NCI-H2107 (cell line): ENCODE data around the gene MAFB.

ENCODE experiments used
- DNase-seq: peaks from one replicate; lab custom pipeline; 2025; lab: John Stamatoyannopoulos, UW

Gene MAFB

GRCh38 chr20:40657526-40657925, 31.5 kb downstream of the MAFB start:
- no peak for DNase-seq

GRCh38 chr20:40655451-40655850, 33.6 kb downstream of the MAFB start:
- DNase-seq = no peak

- no peak for DNase-seq
Observed at GRCh38 chr20:40654876-40655275, 34.2 kb downstream of the MAFB start.

GRCh38 chr20:40652441-40652987, 36.5 kb downstream of the MAFB start:
- no peak for DNase-seq

- DNase-seq = no peak
Observed at GRCh38 chr20:40651151-40651550, 37.9 kb downstream of the MAFB start.

GRCh38 chr20:40650707-40651106, 38.3 kb downstream of the MAFB start:
- no peak for DNase-seq

- DNase-seq = no peak
Observed at GRCh38 chr20:40648210-40649072, 40.6 kb downstream of the MAFB start.

- DNase-seq = no peak
Observed at GRCh38 chr20:40646813-40647212, 42.2 kb downstream of the MAFB start.

GRCh38 chr20:40646361-40646760, 42.7 kb downstream of the MAFB start:
- no peak for DNase-seq

- no peak for DNase-seq
Observed at GRCh38 chr20:40644863-40645262, 44.2 kb downstream of the MAFB start.

GRCh38 chr20:40643891-40644290, 45.1 kb downstream of the MAFB start:
- DNase-seq = no peak

- no peak for DNase-seq
Observed at GRCh38 chr20:40641809-40642208, 47.2 kb downstream of the MAFB start.

- no peak for DNase-seq
Observed at GRCh38 chr20:40641202-40641601, 47.8 kb downstream of the MAFB start.

- no peak for DNase-seq
Observed at GRCh38 chr20:40640667-40641066, 48.4 kb downstream of the MAFB start.

- DNase-seq = no peak
Observed at GRCh38 chr20:40639676-40640355, 49.2 kb downstream of the MAFB start.

GRCh38 chr20:40639132-40639531, 49.9 kb downstream of the MAFB start:
- DNase-seq = no peak

GRCh38 chr20:40638414-40638813, 50.6 kb downstream of the MAFB start:
- no peak for DNase-seq

GRCh38 chr20:40637176-40637575, 51.9 kb downstream of the MAFB start:
- DNase-seq = no peak

GRCh38 chr20:40636486-40636885, 52.5 kb downstream of the MAFB start:
- DNase-seq = no peak

GRCh38 chr20:40635971-40636370, 53.1 kb downstream of the MAFB start:
- no peak for DNase-seq
